Measurements from ENCODE around the gene RNF207.

DNA sequence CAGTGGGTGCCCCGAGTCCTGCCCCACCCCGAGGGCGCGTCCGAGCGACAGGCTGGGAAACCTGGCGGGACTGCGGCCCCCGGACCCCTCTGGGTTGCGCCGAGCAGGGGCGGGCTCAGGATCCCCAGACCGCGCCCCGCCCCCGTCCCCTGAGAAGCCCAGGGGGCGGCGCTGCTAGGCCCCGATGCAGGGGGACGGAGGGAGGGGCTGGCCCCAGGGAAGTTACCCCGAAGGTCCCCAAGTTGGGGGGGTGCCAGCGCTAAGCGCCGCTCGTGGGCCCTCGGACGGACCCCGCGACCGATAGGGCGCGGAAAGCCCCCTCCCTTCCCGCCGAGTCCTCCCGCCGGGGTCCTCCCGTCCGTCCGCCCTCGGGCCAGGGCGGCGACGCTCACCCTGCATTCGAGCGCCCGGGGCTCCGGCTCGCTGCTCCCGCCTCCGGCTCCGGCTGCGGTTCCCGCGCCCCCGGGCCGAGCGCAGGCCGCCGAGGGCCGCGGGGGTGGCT is 54.6 kb downstream of the RNF207 start:
- TF ChIP-seq SMC3 (conservative IDR thresholded peaks at IDR 0.05; ENCODE audit: poor library complexity) (no peak), EZH2 (IDR thresholded peaks at IDR 0.05; ENCODE audit: borderline replicate concordance, insufficient read depth, low read length, poor library complexity, severe bottlenecking) (no peak), EP300 (conservative IDR thresholded peaks at IDR 0.05; ENCODE audit: poor library complexity, severe bottlenecking) (no peak)
- TF ChIP-seq, protein P1, sequence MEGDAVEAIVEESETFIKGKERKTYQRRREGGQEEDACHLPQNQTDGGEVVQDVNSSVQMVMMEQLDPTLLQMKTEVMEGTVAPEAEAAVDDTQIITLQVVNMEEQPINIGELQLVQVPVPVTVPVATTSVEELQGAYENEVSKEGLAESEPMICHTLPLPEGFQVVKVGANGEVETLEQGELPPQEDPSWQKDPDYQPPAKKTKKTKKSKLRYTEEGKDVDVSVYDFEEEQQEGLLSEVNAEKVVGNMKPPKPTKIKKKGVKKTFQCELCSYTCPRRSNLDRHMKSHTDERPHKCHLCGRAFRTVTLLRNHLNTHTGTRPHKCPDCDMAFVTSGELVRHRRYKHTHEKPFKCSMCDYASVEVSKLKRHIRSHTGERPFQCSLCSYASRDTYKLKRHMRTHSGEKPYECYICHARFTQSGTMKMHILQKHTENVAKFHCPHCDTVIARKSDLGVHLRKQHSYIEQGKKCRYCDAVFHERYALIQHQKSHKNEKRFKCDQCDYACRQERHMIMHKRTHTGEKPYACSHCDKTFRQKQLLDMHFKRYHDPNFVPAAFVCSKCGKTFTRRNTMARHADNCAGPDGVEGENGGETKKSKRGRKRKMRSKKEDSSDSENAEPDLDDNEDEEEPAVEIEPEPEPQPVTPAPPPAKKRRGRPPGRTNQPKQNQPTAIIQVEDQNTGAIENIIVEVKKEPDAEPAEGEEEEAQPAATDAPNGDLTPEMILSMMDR (IDR thresholded peaks at IDR 0.05; ENCODE audit: poor library complexity, severe bottlenecking) = no peak
